Stimulated activated CD4-positive, alpha-beta T cell treated with anti-CD3 and anti-CD28 coated beads, Interleukin-12 subunit alpha, Interleukin-12 subunit beta, amount 100 ng/mL, for 48 hours (primary cell): ENCODE measurements around the gene AQP11.
"Not testable (repeated sequence)": the region's sequence is repeated elsewhere in the genome, so short reads cannot be mapped to it uniquely, and the experiment has no call there.

Experiments
- DNase-seq, 3 donors: peaks; one replicate each; pipeline ENCODE4 v3.0.0-alpha.2; 2020; ENCODE audit warnings: low read depth in 2 of 3, low spot score in 1 of 3

AQP11 gene, protein sequence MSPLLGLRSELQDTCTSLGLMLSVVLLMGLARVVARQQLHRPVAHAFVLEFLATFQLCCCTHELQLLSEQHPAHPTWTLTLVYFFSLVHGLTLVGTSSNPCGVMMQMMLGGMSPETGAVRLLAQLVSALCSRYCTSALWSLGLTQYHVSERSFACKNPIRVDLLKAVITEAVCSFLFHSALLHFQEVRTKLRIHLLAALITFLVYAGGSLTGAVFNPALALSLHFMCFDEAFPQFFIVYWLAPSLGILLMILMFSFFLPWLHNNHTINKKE

DNA sequence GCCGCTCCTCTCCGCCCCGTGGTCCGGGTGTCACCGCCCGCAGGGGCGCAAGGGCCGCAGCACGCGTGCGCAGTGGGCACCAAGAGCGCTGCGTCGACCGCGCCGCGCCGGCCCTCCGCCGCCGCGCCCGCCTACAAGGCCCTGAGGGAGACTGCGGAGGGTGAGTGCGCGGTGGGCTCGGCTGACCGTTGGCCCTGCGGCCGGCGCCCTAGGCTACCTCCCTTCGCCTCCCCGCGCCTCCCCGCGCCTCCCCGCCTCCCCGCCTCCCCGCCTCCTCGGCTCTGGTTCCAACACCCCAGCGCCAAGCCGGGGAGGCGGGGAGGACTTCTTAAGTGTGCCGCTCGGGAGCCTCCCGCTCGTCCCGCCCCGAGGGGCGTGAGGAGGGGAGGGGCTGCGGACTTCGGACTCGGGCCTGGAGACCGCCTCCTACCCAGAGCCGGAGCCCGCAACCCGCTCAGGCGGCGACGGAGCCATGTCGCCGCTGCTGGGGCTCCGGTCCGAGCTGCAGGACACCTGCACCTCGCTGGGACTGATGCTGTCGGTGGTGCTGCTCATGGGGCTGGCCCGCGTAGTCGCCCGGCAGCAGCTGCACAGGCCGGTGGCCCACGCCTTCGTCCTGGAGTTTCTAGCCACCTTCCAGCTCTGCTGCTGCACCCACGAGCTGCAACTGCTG lies at the start of gene AQP11:
AQP11 (plus strand) TSS at position 433 of the 673 bp plus-strand sequence; CDS start at position 473, 40 bp downstream.
- DNase-seq = peak; percentile 14 to 64 (median 37)

DNA sequence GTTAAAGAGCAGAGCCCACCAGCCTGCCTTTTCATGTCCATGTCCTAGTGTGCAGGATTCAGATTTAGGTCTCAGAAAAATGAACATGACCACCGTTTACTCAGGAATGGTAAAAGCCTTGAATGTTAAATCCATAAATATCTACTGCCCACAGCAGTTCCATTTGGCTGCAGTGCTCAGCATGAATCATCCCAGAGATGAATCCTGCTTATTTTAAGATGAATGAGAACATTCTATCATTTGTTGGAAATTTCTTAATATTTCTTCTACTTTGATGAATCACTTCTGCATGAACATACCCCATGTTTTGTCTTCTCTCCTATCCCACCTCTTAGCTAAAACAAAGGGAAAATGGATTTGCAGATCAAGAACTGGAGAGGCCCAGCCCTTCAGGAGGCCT lies 47.5 kb upstream of the AQP11 start:
- no peak for DNase-seq

DNA sequence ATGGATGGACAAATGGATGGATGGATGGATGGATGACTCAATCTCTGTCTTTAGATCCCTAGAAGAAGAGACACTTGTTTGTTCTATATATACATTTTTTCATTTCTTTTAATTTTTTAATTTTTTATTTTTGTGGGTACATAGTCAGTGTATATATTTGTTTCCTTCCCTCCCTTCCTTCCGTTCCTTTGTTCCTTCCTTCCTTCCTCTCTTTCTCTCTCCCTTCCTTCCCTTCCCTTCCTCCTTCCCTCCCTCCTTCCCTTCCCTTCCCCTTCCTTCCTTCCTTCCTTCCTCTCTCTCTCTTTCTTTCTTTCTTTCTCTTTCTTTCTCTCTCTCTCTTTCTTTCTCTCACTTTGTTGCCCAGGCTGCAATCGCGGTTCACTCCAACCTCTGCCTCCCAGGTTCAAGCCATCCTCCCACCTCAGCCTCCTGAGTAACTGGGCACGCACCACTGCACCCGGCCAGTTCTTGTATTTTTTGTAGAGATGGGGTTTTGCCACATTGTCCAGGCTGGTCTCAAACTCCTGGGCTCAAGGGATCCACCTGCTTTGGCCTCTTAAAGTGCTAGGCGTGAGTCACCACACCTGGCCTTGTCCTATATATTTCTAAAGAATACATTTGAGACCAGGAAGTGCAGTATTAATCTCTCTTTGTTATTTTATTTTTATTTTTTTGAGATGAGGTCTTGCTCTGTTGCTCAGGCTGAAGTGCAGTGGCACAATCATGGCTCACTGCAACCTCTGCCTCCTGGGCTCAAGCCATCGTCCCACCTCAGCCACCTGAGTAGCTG lies 42.5 kb upstream of the AQP11 start:
- DNase-seq = no peak

DNA sequence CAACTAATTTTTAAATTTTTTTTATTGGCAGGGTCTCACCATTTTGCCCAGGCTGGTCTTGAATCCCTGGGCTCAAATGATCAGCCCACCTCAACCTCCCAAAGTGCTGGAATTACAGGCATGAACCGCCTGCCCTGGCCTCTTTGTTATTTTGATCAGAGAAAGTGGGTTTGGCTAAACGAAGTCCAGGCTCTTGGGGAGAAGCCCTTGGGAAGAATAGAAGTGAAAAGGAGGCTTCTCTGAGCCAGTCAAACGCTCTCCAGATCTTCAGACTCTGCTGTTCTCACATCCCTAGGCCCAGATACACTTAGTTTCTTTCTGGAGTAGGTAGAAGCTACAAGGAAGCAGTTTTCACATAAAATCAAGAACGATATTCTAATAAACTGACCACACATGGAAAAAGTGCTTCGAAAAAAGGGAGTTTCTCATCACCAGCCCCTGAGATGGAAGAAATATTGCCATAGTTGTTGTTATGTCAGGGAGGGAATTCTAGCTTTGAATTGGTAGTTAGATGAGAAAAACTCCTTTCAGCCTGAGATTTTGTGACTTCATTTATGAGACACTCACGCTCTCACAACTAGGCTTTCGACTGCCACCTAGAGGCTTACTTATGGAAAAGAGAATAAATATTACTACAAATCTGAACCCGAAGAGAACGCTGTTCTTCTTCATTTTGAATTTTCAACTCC lies 41.7 kb upstream of the AQP11 start:
- peak in 1 of 3 donors; percentile 32 for DNase-seq

DNA sequence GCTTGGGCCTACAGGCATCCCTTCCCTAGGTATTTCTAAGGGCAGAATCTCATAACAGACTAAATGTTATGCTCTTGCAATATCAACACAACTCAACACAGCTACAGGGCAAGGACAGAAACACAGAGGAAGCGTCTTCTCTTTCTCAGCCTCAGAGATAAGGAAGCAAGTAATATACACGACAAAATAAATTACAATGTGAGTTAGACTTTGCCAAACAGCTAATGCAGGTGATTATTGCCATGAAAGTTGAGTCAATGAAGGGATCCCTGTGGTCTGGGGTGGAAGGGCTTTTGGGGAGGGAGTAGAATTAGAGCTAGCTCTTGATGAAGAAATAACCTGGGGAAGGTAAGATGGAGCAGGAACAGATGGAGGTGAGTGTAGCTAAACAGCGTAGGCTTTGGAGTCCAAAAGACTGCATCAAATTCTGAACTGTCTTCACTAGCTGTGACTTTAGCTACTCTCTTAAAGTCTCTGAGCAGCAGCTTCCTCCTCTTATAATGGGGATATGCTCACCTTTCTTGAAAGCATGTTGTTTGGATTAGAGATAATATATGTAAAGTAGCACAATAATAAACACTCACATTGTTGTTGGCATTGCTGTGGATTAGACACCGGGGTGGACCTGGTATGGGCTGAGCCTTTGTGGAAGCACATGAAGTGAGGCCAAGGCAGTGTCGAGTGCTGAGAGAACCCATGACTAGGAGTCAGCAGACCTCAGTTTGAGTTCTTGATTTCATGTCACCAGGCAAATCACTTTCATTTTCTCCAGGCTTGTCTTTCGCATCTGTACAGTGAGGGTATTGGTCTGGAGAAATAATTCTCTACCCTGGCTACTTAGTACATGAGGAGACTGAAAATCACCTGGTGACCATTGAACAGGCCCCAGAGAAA lies 41.0 kb upstream of the AQP11 start:
- no peak for DNase-seq

DNA sequence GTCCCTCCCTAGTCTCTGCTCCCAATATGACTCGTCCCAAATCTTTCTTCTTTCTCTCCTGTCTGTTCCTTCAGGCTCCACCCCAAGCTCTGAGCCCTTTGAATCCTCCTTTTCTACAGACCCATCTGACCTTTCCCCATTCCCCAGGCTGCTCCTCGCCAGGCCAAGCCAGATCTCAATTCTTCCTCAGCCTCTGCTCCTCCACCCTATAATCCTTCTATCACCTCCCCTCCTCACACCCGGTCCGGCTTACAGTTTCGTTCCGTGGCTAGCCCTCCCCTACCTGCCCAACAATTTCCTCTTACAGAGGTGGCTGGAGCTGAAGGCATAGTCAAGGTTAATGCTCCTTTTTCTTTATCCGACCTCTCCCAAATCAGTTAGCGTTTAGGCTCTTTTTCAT lies 38.3 kb upstream of the AQP11 start:
- DNase-seq = not testable (repeated sequence)

DNA sequence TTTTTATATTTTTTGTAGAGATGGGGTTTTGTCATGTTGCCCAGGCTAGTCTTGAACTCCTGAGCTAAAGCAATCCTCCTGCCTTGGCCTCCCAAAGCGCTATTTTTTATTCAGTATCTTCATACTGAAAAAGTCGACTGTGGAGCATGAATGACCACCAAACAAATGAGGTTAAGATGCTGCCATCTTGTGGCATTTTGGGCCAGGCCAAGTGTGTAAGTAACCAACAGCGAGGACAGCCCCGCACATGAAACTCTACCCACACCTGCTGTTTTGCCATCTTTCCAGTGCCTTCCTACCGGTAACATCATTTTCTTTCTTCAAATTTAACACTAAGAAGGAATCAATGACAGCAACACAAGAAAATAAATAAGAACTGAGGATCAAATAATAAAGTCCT lies 32.2 kb upstream of the AQP11 start:
- DNase-seq = no peak

DNA sequence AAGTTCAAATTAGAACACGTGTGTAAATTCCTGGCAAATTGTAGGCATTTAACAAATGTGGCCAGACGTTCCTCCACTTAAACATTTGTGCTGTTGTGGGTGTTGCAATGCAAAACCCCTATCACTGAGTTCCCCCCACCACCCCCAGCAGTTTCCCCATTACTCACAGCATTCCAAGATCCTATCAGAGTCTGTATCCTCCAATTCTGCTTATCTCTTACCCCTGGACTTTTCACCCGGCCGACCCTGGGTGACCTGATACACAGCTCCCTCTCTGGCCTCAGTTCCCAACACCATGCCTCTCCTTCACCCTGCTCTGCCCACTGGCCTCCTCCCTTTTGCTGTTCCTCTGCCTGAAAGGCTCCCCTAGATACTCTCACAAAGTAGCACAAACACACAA lies 31.4 kb upstream of the AQP11 start:
- no peak for DNase-seq

DNA sequence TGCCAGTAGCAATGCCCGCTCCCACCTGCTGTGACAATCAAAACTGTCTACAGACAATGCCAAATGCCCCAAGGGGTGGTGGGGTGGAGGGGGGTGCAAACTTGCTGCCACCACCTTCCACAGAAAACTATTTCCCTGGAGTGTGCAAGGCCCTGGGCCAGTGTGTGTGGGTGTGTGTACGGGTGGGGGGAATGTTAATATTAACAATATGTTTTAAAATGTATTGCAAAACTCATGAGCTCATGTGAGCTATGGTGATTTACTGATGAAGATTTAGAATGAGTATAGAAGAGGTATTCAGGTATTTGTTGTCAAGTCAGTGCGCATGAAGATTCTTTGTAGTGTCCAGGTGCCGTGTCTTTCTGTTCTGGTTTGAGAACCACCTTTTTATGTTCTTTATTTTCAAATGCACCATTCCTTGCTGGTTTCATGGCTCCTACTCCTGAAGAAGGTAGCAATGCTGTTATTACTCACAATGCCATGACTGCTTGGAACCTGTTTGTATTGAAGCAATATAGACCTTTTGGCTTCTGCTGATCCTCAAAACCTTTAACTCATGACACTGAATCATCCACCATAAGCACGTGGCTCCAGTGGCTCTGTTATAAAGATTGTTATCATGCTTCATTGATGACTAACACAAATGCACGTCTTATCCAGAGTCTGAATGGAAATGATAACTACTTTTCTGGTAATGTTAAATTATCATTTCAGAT lies 29.9 kb upstream of the AQP11 start:
- DNase-seq = no peak

DNA sequence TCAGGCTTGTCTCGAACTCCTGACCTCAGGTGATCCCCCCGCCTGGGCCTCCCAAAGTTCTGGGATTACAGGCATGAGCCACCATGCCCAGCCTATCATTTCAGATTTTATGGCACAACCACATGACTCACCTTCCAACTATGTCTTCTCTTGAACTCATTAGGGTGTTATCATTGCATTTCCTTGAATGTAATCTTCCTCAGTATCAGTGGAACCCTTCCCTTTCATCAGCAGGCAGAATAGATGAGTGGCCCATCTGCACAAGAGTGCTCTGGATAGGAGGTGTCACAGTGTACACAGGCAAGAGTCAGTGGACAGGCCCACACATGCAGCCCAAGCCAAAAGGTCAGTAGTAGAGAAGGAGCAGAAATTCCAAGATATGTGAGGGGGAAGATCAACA lies 29.1 kb upstream of the AQP11 start:
- DNase-seq = no peak

DNA sequence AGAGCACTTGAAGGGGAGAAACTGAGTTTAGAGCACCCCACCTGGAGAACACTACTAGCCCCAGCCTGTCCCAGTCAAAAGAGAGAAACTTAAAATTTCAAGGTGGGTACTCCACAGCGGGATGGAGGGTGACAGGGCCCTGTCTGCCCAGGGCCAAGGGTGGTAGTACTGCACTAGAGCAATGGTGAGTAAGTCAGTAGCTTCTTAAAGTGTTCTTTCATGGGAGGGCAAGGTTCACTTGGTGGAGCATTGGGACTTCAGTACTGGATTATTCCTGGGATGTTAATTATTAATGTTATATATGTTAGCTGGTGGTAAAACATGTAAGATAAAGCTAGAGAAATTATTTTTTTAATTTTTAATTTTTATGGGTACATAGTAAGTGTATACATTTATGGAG lies 28.5 kb upstream of the AQP11 start:
- DNase-seq = no peak

DNA sequence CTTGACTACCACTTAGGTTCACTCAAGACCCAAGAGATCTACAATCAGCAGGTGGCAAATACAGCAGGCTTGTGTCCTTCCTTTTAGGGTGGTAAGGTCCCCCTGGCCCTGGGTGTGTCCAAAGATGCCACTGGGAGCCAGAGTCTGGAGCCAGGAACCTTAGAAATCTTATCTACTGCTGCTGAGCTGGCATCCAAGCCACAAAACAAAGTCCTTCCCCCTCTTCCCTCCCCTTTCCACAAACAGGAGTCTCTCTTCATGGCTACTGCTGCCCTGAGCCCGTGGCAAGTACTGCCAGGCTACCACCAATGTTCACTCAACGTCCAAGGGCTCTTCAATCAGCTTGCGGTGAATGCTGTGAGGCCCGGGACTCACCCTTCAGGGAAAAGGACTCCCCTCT lies 21.4 kb upstream of the AQP11 start:
- DNase-seq = no peak

DNA sequence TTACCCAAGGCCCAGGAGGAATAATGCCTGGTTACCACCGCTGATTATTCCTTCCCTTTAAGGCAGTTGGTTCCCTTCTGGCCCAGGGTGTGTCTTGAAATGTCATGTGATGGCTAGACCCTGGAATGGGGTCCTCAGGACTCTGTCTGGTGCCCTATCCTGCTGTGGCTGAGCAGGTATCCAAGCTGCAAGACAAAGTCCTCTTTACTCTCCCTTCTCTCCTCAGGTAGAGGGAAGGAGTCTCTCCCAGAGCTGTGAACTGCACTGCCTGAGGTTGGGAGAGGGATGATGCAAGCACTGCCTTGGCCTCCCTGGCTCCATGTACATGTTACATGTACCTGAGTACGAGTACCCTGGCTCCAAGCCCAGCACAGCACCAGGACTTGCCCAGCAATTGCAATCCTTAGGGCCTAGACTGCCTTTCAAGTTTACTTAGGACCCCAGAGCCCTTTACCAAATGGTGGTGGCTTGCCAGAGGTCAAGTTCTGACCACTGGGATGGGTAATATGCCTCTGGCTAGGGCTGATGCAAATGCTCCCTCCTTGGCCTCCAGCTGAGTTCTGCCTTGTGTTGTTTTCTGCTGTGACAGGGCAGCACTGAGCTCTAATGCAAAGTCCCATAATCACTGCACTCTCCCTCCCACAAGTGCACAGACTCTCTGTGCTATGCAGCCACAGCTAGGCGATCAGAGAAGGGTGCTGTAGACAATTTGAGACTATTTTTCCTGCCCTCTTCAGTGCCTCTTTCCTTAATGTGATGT lies 20.7 kb upstream of the AQP11 start:
- DNase-seq = no peak

DNA sequence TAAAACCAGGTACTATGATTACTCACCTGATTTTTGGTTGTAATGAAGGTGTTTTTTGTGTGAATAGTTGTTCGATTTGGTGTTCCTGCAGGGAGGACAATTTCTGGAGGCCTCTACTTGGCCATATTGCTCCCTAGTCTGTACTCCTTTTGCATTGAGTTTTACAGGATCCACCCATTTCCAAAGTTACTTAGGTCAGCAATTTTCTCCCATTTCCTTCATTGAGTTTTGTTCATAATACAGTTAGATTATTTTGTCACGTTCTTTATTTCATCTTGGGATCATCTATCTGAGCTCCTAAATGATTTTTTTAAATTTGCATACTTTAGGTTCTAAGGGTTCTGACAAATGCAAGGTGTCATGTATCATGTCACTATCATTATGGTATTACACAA lies 20.1 kb upstream of the AQP11 start:
- DNase-seq = no peak

DNA sequence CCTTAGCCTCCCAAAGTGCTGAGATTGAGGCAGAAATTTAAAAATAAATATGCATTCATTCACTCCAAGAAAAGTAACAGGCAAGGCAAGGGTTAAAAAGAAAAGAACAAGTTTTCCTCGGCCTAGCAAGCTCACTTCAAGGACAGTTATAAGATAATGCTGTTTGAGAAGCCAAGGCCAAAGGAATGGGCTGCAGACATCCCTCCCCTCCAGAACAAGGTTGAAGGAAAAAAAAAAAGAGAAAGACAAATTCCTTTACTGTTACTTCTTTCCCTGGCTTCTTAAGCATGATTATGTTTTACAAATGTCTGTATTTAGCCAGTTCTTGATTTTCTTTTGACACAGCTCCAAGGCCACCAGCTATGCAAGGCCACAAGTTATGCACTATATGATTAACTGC lies 18.9 kb upstream of the AQP11 start:
- not testable (repeated sequence) for DNase-seq

DNA sequence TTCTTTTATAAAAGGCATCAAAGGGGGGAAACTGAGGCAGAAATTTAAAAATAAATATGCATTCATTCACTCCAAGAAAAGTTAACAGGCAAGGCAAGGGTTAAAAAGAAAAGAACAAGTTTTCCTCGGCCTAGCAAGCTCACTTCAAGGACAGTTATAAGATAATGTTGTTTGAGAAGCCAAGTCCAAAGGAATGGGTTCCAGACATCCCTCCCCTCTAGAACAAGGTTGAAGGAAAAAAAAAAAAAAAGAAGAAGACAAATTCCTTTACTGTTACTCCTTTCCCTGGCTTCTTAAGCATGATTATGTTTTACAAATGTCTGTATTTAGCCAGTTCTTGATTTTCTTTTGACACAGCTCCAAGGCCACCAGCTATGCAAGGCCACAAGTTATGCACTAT lies 14.3 kb upstream of the AQP11 start:
- not testable (repeated sequence) for DNase-seq

DNA sequence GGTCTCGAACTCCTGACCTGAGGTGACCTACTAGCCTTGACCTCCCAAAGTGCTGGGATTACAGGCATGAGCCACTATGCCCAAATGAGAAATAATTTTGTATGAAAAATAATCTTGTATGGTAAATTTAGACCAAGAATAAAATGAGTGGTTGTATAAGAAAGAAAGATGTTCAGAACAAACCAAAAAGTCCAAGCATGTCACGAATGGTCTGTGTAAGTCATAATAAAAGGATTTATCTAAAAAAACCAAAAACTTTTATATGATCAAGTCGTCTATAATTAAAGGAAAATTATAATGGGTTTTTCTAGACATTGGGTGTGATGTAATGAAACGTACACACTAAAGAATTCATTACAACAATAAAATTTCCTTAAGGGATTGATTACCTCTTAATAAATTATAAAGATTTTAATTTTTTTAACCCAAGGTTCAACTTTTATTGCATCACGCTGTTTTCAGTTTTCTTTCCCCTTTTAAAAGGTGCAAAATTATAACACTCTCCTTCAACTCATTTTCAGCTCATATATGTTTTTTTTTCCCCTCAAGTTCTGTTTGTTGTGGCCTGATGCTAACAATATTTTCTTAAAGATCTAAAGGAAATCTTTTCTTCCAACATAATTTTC lies 8.9 kb upstream of the AQP11 start:
- DNase-seq = peak in 1 of 3 donors; percentile 15

DNA sequence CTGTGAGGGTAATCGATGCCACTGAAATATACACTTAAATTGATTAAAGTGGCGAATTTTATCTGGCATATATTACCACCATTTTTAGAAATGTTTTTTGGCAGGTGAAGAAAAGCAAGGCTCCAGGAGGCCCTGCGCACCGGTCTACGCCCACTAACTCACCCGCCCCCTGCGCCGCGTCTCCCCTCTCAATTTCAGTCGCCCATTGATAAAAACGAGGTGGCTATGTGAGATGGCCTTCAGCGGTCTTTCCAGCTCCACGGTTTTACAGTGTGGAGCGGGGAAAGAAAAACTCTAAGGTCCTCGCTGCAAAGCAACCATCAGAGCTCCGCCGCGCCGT lies 602 bp upstream of the AQP11 start:
- no peak for DNase-seq
